ENCODE results near the gene PIK3CB. TPM values are rescaled to one million over a fixed set of nuclear protein-coding genes. Genes with fewer than 3 reads are reported as not detected.
"Not testable (repeated sequence)": the region's sequence is repeated elsewhere in the genome, so short reads cannot be mapped to it uniquely, and the experiment has no call there.

PIK3CB gene
- total RNA-seq, 2 experiments from 2014 or later = 13.5 to 14.4 TPM

DNA sequence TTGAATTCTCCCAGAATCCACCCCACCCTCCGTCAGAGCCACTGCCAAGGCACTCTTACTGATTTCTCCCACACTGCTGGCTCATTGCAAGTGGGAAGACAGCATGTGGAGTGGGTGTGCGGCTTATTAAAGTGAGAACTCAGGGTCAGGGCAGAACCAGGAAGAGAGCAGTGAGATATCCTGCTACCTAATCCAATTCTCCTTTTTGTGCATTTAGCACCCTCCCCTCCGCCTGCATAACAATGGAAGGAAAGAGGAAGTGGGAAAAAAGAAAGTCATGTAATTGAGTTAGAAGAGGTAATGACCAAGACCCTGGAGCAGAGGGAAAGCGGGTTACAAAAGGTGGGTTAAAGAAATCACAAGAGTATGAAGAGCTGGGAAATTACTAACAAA, 27.8 kb upstream of the PIK3CB start:
- ChIA-PET POLR2A (no interaction called here), CTCF (no interaction called here)
- no peaks in the 10 kb centered on the region for H3K9me3 Mint-ChIP-seq
- no peak for DNase-seq
- no peaks in the 10 kb centered on the region for H3K27me3 Mint-ChIP-seq
- H3K36me3 Mint-ChIP-seq (ENCODE audit: low read depth) = no peaks in the 10 kb centered on the region
- no peak overlapping the region for H3K4me3 Mint-ChIP-seq
- no peak overlapping the region for H3K27ac Mint-ChIP-seq
- peaks cover 13% of the 10 kb centered on the region for H3K4me1 Mint-ChIP-seq

DNA sequence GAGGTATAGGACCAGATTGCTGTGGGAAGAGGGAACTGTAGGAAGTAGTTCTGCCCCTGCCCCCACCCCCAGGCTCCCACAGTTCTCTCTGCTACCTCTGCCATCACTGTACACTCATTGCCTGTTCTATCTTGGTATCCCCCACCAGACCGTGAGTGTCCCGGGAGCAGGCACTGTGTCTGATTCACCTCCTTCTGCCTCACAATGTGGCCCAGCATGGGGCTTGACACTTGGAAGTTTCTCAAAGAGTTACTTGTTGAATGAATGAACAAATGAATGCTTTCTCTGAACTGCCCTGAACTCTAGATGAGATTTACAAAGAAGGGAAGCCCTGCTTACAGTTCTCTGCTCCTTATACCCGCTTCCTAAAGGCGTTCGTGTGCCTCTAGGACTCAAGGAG, 27.1 kb upstream of the PIK3CB start:
- CTCF ChIA-PET = no interaction called here
- DNase-seq = no peak
- Mint-ChIP-seq H3K36me3 (ENCODE audit: low read depth) (no peaks in the 10 kb centered on the region), H3K4me1 (peaks cover 13% of the 10 kb centered on the region), H3K9me3 (no peaks in the 10 kb centered on the region), H3K27me3 (no peaks in the 10 kb centered on the region), H3K27ac (no peak overlapping the region), H3K4me3 (no peak overlapping the region)
- POLR2A ChIA-PET = no interaction called here

DNA sequence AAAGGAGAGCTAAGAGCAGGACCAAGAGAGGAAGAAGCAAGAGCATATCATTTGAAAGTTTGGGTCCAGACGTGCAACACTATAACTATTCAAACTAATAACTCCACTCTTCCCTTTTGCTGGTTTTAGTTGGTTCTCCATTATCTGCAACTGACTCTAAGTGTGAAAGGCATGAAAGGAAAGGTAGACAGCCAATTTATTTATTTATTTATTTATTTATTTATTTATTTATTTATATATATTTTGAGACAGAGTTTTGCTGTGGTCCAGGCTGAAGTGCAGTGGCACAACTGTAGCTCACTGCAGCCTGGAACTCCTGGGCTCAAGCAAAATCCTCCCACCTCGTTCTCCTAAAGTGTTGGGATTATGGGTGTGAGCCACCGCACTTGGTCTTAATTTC, 22.1 kb upstream of the PIK3CB start:
- Mint-ChIP-seq H3K27me3 (peaks cover 3% of the 10 kb centered on the region), H3K36me3 (ENCODE audit: low read depth) (no peaks in the 10 kb centered on the region), H3K4me3 (no peak overlapping the region), H3K4me1 (no peaks in the 10 kb centered on the region), H3K9me3 (no peaks in the 10 kb centered on the region), H3K27ac (no peak overlapping the region)
- CTCF ChIA-PET = interaction anchor here (1.1 kb wide), 1 partner anchor 59 kb away, joined by 3 read pairs; no protein-coding TSS in a partner anchor
- POLR2A ChIA-PET = no interaction called here
- no peak for DNase-seq

DNA sequence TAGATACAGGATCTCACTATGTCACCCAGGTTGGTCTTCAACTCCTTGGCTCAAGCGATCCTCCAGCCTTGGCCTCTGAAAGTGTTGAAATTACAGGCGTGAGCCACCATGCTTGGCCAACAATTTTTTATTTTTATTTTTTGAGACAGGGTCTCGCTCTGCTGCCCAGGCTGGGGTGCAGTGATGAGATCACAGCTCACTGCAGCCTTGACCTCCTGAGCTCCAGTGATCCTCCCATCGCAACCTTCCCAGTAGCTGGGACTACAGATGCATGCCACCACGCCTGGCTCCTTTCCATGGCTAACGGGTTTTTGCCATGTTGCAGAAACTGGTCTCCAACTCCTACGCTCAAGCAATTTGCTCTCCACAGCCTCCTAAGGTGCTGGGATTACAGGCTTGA, 20.2 kb upstream of the PIK3CB start:
- Mint-ChIP-seq H3K9me3 (no peaks in the 10 kb centered on the region), H3K27me3 (peaks cover 3% of the 10 kb centered on the region), H3K27ac (no peak overlapping the region), H3K4me1 (no peaks in the 10 kb centered on the region), H3K36me3 (ENCODE audit: low read depth) (no peaks in the 10 kb centered on the region), H3K4me3 (no peak overlapping the region)
- POLR2A ChIA-PET = no interaction called here
- no peak for DNase-seq
- CTCF ChIA-PET = interaction anchor here (1.0 kb wide), 1 partner anchor 56 kb away, joined by 3 read pairs; no protein-coding TSS in a partner anchor

DNA sequence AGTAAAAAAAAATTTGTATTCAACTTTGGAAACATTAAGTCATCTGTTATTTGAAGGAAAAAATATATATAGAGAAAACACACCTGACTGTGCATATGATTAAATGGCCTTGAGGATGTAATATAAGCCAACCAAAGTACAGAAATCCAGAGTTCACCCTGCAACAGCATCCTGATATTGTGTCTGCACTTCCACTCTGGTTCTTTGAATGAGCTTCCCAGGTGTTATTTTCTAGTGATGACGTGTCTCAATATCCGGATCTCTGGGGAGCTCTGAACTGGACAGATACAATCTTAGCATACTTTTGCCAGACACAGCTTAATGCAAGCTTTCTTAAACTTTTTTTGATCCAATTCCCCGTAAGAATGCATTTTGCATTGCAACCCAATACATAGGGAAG, 19.5 kb upstream of the PIK3CB start:
- Mint-ChIP-seq H3K36me3 (ENCODE audit: low read depth) (no peaks in the 10 kb centered on the region), H3K9me3 (no peaks in the 10 kb centered on the region), H3K27ac (no peak overlapping the region), H3K4me1 (no peaks in the 10 kb centered on the region), H3K27me3 (peaks cover 3% of the 10 kb centered on the region), H3K4me3 (no peak overlapping the region)
- ChIA-PET POLR2A (no interaction called here), CTCF (interaction anchor here (0.7 to 1.0 kb wide), 3 partner anchors 57 to 1570 kb away, joined by 3 to 5 read pairs (median 3); no protein-coding TSS in a partner anchor)
- no peak for DNase-seq

DNA sequence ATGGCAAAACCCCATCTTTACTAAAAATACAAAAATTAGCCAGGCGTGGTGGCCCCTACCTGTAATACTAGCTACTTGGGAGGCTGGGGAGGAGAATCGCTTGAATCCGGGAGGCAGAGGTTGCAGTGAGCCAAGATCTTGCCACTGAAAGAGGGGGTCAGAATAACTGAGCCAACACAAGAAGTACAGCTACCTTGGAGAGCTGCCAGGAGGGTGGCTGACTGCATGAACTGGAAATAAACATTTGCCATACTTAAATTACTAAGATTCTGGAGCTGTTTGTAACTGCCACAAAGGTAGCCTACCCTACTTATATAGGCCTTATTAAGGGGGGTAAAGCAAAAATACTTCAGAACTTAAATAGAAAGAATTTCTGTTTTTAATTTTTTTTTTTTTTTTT, 15.4 kb upstream of the PIK3CB start:
- DNase-seq = no peak
- no peak overlapping the region for H3K27ac Mint-ChIP-seq
- no peaks in the 10 kb centered on the region for H3K4me1 Mint-ChIP-seq
- no peaks in the 10 kb centered on the region for H3K36me3 Mint-ChIP-seq (ENCODE audit: low read depth)
- no peaks in the 10 kb centered on the region for H3K27me3 Mint-ChIP-seq
- no peaks in the 10 kb centered on the region for H3K9me3 Mint-ChIP-seq
- ChIA-PET CTCF (interaction anchor here (0.6 kb wide), 1 partner anchor 61 kb away, joined by 3 read pairs; no protein-coding TSS in a partner anchor), POLR2A (no interaction called here)
- no peak overlapping the region for H3K4me3 Mint-ChIP-seq

DNA sequence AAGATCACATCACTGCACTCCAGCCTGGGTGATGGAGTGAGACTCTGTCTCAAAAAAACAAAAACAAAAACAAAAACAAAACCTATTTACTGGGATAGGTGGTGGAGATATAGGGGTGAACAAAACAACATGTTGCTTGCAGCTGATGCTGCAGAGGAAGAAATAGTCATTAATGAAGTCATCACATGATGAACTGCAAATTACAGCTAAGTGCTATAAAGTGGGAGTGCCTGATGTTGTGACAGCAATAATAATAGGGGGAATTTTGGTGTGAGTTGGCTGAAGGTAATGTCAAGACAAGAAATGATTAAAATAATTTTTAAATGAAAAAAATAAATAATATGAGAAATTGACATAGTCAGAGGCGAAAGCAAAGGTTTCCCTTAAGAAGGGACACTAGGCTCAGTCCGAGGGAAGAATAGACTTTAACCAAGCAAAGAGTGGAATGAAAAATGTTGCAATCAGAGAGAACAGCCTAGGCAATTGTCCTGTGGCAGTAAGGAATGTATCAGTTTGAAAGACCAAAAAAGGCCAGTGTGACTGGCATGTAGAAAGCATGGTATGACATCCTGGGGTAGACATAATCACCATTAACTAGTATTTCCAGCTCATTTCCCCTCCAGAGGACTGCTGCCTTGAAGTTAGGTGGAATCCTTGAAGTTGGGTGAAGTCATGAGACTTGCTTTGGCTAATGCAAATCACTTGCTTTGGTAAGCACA, 14.7 kb upstream of the PIK3CB start:
- Mint-ChIP-seq H3K4me3 (no peak overlapping the region), H3K4me1 (no peaks in the 10 kb centered on the region), H3K36me3 (ENCODE audit: low read depth) (no peaks in the 10 kb centered on the region), H3K9me3 (no peaks in the 10 kb centered on the region), H3K27ac (no peak overlapping the region), H3K27me3 (no peaks in the 10 kb centered on the region)
- DNase-seq = no peak
- CTCF ChIA-PET = interaction anchor here (1.2 to 1.6 kb wide), 2 partner anchors 66 to 73 kb away, joined by 3 to 4 read pairs; no protein-coding TSS in a partner anchor
- POLR2A ChIA-PET = no interaction called here

DNA sequence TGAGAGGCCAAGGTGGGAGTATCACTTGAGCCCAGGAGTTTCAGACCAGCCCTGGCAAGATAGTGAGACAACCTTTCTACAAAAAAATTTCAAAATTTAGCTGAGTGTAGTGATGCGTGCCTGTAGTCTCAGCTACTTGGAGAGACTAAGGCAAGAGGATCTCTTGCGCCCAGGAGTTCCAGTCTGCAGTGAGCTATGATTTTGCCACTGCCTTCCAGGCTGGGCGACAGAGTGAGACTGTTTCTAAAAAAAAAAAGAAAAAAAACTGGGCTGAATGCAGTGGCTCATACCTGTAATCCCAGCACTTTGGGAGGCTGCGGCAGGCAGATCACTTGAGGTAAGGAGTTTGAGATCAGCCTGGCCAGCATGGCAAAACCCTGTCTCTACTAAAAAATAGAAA, 14.0 kb upstream of the PIK3CB start:
- CTCF ChIA-PET = interaction anchor here (1.2 to 1.6 kb wide), 2 partner anchors 67 to 74 kb away, joined by 3 to 4 read pairs; no protein-coding TSS in a partner anchor
- POLR2A ChIA-PET = interaction anchor here (0.6 kb wide), 2 partner anchors 12 to 128 kb away, joined by 3 read pairs; no protein-coding TSS in a partner anchor

DNA sequence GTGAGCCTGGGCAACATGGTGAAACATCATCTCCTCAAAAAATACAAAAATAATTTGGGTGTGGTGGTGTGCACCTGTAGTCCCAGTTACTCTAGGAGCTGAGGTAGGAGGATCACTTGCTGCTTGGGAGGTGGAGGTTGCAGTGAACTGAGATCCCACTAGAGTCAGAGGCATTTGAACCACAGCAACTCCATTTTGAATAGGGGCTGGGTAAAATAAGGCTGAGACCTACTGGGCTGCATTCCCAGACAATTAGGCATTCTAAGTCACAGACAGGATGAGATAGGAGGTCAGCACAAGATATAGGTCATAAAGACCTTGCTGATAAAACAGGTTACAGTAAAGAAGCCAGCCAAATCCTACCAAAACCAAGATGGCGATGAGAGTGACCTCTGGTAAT, 12.1 kb upstream of the PIK3CB start:
- H3K27ac Mint-ChIP-seq; POLR2A ChIA-PET; DNase-seq; H3K9me3 Mint-ChIP-seq; H3K4me1 Mint-ChIP-seq; H3K27me3 Mint-ChIP-seq; H3K4me3 Mint-ChIP-seq; H3K36me3 Mint-ChIP-seq (ENCODE audit: low read depth): not testable (repeated sequence)
- CTCF ChIA-PET = interaction anchor here (1.2 kb wide), 1 partner anchor 69 kb away, joined by 5 read pairs; no protein-coding TSS in a partner anchor

More for the DNA sequence above, 14.0 kb upstream of the PIK3CB start:
- Mint-ChIP-seq H3K27ac (no peak overlapping the region), H3K36me3 (ENCODE audit: low read depth) (no peaks in the 10 kb centered on the region), H3K27me3 (no peaks in the 10 kb centered on the region), H3K4me3 (no peak overlapping the region), H3K9me3 (no peaks in the 10 kb centered on the region), H3K4me1 (no peaks in the 10 kb centered on the region)
- DNase-seq = no peak

DNA sequence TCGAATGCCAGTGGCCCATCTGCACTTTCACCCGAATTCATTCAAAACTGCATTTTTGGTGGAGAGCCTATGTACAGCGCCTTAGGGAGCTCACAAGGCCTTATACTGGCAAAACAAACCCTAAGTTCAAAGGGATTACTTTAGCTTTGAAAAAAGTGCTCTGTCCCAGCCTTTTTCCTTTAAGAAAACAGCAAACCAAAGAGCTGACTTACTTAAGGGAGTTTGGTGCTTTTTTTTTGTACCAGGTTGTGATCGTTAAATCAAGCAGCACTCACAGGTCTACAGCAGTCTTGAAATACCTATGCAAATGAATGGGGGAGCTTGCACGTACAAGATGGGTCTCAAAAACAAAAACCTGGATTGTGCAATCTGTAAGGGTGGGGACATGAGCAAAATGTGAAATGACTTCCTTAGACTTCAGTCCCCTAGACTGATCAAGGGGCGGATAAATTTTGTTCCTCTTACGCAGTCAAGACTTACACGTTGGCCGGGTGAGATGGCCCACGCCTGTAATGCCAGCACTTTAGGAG, 11.6 kb upstream of the PIK3CB start:
- Mint-ChIP-seq H3K27ac (no peak overlapping the region), H3K4me1 (no peaks in the 10 kb centered on the region), H3K27me3 (peaks cover 2% of the 10 kb centered on the region), H3K4me3 (no peak overlapping the region), H3K36me3 (ENCODE audit: low read depth) (no peaks in the 10 kb centered on the region), H3K9me3 (no peaks in the 10 kb centered on the region)
- DNase-seq = no peak
- POLR2A ChIA-PET = no interaction called here
- CTCF ChIA-PET = interaction anchor here (1.2 kb wide), 1 partner anchor 69 kb away, joined by 5 read pairs; no protein-coding TSS in a partner anchor

DNA sequence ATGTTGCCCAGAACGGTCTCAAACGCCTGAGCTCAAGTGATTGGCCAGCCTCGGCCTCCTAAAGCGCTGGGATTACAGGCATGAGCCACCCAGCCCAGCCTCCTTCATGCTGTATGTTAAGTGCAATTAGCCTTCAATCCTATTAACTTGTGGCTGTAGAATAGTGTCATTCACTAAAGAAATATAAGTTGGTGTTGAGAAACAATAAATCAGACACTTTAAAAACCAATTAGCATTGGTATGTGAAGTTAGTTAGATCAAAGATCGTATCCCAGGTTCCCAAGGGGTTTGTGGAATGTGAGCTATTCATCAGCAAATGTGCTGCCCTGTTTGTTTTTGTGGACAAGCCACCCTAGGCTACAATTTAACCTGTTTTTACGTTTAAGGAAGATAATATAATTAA, 11.0 kb upstream of the PIK3CB start:
- Mint-ChIP-seq H3K27ac (no peak overlapping the region), H3K9me3 (no peaks in the 10 kb centered on the region), H3K27me3 (peaks cover 2% of the 10 kb centered on the region), H3K4me3 (no peak overlapping the region), H3K36me3 (ENCODE audit: low read depth) (no peaks in the 10 kb centered on the region), H3K4me1 (no peaks in the 10 kb centered on the region)
- CTCF ChIA-PET = interaction anchor here (1.2 kb wide), 1 partner anchor 70 kb away, joined by 5 read pairs; no protein-coding TSS in a partner anchor
- POLR2A ChIA-PET = no interaction called here
- no peak for DNase-seq

DNA sequence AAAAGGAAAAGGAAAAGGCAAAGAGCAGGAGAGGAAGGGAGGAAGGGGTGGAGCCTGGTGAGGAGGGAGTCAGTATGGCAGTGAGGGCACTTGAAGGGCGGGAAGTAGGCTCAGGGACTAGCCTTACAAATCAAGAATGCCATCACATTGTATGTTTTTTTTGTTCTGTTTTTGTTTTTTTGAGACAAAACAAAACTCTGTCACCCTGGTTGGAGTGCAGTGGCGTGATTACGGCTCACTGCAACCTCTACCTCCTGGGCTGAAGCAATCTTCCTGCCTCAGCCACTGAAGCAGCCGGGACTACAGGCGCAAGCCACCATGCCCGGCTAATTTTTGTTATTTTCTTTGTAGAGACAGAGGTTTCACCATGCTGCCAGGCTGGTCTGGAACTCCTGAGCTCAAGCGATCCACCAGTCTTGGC, 10.5 kb upstream of the PIK3CB start:
- DNase-seq = no peak
- no peak overlapping the region for H3K4me3 Mint-ChIP-seq
- H3K9me3 Mint-ChIP-seq = no peaks in the 10 kb centered on the region
- POLR2A ChIA-PET = no interaction called here
- H3K4me1 Mint-ChIP-seq = no peaks in the 10 kb centered on the region
- H3K27me3 Mint-ChIP-seq = peaks cover 2% of the 10 kb centered on the region
- CTCF ChIA-PET = interaction anchor here (1.7 kb wide), 1 partner anchor 70 kb away, joined by 5 read pairs; no protein-coding TSS in a partner anchor
- no peak overlapping the region for H3K27ac Mint-ChIP-seq
- no peaks in the 10 kb centered on the region for H3K36me3 Mint-ChIP-seq (ENCODE audit: low read depth)

DNA sequence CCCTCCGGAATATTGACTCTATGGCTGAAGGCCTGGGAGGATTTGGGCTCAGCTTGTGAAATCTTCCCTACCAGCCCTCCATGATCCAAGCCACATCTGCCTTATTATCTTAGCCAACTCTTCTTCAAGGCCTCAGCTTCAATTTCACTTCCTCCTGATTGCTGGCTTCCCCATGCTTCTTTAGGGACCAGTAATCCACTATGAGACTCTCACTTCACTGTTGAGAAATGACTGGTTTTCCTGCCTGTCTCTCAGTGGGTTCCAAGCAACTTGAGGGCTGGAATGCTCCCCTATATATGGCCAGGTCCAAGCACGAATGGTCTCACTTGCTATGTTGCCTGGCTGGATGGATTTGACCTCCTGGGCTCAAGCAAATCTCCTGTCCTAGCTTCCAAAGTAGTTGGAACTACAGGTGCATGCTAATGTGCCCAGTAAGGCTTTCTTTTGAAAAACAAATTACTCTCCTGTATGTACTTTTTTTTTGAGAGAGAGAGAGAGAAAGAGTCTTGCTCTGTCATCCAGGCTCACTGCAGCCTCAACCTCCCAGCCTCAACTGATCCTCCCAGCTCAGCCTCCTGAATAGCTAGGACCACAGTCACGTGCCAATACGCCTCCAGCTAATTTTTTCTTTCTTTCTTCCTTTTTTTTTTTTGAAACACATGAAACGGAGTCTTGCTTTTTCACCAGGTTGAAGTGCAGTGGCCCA, 7.9 kb upstream of the PIK3CB start:
- Mint-ChIP-seq H3K36me3 (ENCODE audit: low read depth) (no peaks in the 10 kb centered on the region), H3K27me3 (peaks cover 2% of the 10 kb centered on the region), H3K27ac (no peak overlapping the region), H3K9me3 (no peaks in the 10 kb centered on the region), H3K4me3 (no peak overlapping the region), H3K4me1 (no peaks in the 10 kb centered on the region)
- ChIA-PET CTCF (interaction anchor here (2.6 kb wide), 1 partner anchor 73 kb away, joined by 12 read pairs; no protein-coding TSS in a partner anchor), POLR2A (no interaction called here)
- no peak for DNase-seq
